GM10847 (cell line): ENCODE results near the gene TBXAS1.

Source experiments
- POLR2A ChIP-seq: IDR thresholded peaks from 2 replicates; pipeline ENCODE4 v1.6.1; 2011; ENCODE audit not compliant: insufficient read length; ENCODE audit errors: extremely low read depth

TBXAS1 gene

GRCh38 chr7:139893461-139893860 is 64.4 kb downstream of the TBXAS1 start:
- no peak for TF ChIP-seq POLR2A

GRCh38 chr7:139893999-139894398 is 64.9 kb downstream of the TBXAS1 start:
- TF ChIP-seq POLR2A = no peak

GRCh38 chr7:139895141-139895829 is 66.2 kb downstream of the TBXAS1 start:
- TF ChIP-seq POLR2A = no peak

- TF ChIP-seq POLR2A = no peak
Measured at GRCh38 chr7:139896288-139896687, 67.2 kb downstream of the TBXAS1 start.

GRCh38 chr7:139896831-139897230 is 67.8 kb downstream of the TBXAS1 start:
- TF ChIP-seq POLR2A = no peak

GRCh38 chr7:139897422-139898090 is 68.5 kb downstream of the TBXAS1 start:
- TF ChIP-seq POLR2A = no peak

- no peak for TF ChIP-seq POLR2A
Measured at GRCh38 chr7:139898483-139898882, 69.4 kb downstream of the TBXAS1 start.

GRCh38 chr7:139899328-139899955 is 70.4 kb downstream of the TBXAS1 start:
- no peak for TF ChIP-seq POLR2A

GRCh38 chr7:139900326-139900725 is 71.3 kb downstream of the TBXAS1 start:
- no peak for TF ChIP-seq POLR2A

GRCh38 chr7:139901056-139901795 is 72.2 kb downstream of the TBXAS1 start:
- no peak for TF ChIP-seq POLR2A

GRCh38 chr7:139901901-139902300 is 72.8 kb downstream of the TBXAS1 start:
- no peak for TF ChIP-seq POLR2A

- no peak for TF ChIP-seq POLR2A
Measured at GRCh38 chr7:139902436-139903102, 73.5 kb downstream of the TBXAS1 start.

- no peak for TF ChIP-seq POLR2A
Measured at GRCh38 chr7:139906879-139907278, 77.8 kb downstream of the TBXAS1 start.

- TF ChIP-seq POLR2A = no peak
Measured at GRCh38 chr7:139908792-139909191, 79.7 kb downstream of the TBXAS1 start.
